T-helper 1 cell treated with Interleukin-12 subunit alpha and Interleukin-12 subunit beta and Interleukin-4 antibody, amounts not matched to agents 30 μg/mL and 1 μg/mL, for 36 hours (primary cell): ENCODE results near the gene SH2D2A.
"Not testable (repeated sequence)": the region's sequence is repeated elsewhere in the genome, so short reads cannot be mapped to it uniquely, and the experiment has no call there.

ENCODE experiments used
- H3K27ac Mint-ChIP-seq: one replicate; pipeline ENCODE4 v1.8.0; 2021; ENCODE audit warnings: mild to moderate bottlenecking, mixed read lengths
- H3K27me3 Mint-ChIP-seq: one replicate; pipeline ENCODE4 v1.8.0; 2021; ENCODE audit warnings: low read depth, mixed read lengths
- H3K36me3 Mint-ChIP-seq: one replicate; pipeline ENCODE4 v1.8.0; 2021; ENCODE audit warnings: low read depth, mixed read lengths
- H3K4me1 Mint-ChIP-seq: one replicate; pipeline ENCODE4 v1.8.0; 2021; ENCODE audit warnings: low read depth, mixed read lengths
- H3K4me3 Mint-ChIP-seq: one replicate; pipeline ENCODE4 v1.8.0; 2021; ENCODE audit warnings: mild to moderate bottlenecking, moderate library complexity, mixed read lengths
- H3K9me3 Mint-ChIP-seq: one replicate; pipeline ENCODE4 v1.8.0; 2021; ENCODE audit warnings: mixed read lengths

SH2D2A gene

GRCh38 chr1:156767879-156768604, 48.6 kb downstream of the SH2D2A start:
- Mint-ChIP-seq H3K9me3 (no peaks in the 10 kb centered on the region), H3K27ac (no peak overlapping the region), H3K4me1 (peaks cover 38% of the 10 kb centered on the region), H3K4me3 (no peak overlapping the region), H3K36me3 (peaks cover 14% of the 10 kb centered on the region), H3K27me3 (no peaks in the 10 kb centered on the region)

- no peaks in the 10 kb centered on the region for H3K27me3 Mint-ChIP-seq
- H3K4me1 Mint-ChIP-seq: peaks cover 32% of the 10 kb centered on the region
- no peak within 1 kb of the TSS for H3K4me3 Mint-ChIP-seq
- peaks cover 14% of the 10 kb centered on the region for H3K36me3 Mint-ChIP-seq
- no peaks in the 10 kb centered on the region for H3K9me3 Mint-ChIP-seq
- no peak within 1 kb of the TSS for H3K27ac Mint-ChIP-seq
These were observed 49.4 kb downstream of the SH2D2A start, which contains the start of gene PRCC for GRCh38 chr1:156767101-156767878. TSS of gene PRCC (plus strand) at chr1:156767535. CDS start at chr1:156767772, 237 bp downstream.

- no peak overlapping the region for H3K27ac Mint-ChIP-seq
- peaks cover 14% of the 10 kb centered on the region for H3K36me3 Mint-ChIP-seq
- H3K4me3 Mint-ChIP-seq: no peak overlapping the region
- H3K4me1 Mint-ChIP-seq: peaks cover 32% of the 10 kb centered on the region
- no peaks in the 10 kb centered on the region for H3K27me3 Mint-ChIP-seq
- H3K9me3 Mint-ChIP-seq: no peaks in the 10 kb centered on the region
These were observed 50.1 kb downstream of the SH2D2A start for GRCh38 chr1:156766298-156767100.

DNA sequence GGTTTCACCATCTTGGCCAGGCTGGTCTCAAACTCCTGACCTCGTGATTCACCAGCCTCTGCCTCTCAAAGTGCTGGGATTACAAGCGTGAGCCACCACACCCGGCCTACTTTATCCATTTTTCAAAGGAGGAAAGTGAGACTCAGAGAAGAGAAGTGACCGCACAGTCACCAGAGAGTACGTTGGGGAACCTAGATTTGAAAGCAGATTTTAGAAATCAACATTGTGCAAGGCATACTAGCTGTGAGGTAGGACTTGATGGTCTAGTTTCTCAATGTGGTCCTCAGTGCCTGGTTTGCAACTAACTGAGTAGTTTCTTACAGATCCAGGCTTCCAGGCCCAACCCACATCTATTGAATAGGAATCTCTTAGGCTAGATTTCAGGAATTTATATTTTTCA, 51.0 kb downstream of the SH2D2A start:
- H3K4me3 Mint-ChIP-seq: no peak overlapping the region
- H3K36me3 Mint-ChIP-seq: peaks cover 7% of the 10 kb centered on the region
- no peaks in the 10 kb centered on the region for H3K9me3 Mint-ChIP-seq
- H3K27me3 Mint-ChIP-seq: no peaks in the 10 kb centered on the region
- H3K4me1 Mint-ChIP-seq: peaks cover 24% of the 10 kb centered on the region
- no peak overlapping the region for H3K27ac Mint-ChIP-seq

DNA sequence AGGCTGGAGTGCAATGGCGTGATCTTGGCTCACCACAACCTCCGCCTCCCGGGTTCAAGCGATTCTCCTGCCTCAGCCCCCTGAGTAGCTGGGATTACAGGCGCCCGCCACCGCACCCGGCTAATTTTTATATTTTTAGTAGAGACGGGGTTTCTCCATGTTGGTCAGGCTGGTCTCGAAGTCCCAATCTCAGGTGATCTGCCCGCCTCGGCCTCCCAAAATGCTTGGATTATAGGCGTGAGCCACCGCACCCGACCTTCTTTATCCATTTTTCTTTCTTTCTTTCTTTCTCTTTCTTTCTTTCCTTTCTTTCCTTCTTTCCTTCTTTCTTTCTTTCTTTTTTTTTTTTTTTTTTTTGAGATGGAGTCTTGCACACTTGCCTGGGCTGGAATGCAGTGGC, 51.5 kb downstream of the SH2D2A start:
- H3K4me3 Mint-ChIP-seq, H3K27me3 Mint-ChIP-seq, H3K36me3 Mint-ChIP-seq, H3K9me3 Mint-ChIP-seq, H3K27ac Mint-ChIP-seq: not testable (repeated sequence)
- peaks cover 22% of the 10 kb centered on the region for H3K4me1 Mint-ChIP-seq

DNA sequence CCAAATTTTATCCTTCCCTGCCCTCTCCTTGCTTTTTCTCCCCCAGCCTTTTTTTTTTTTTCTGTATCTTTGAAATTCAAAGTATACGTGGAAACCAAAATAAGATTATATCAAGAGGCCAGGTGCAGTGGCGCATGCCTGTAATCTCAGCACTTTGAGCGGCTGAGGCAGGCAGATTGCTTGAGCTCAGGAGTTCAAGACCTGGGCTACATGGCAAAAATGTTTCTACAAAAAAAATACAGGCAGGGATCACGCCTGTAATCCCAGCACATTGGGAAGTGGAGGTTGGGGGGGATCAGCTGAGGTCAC, 55.9 kb downstream of the SH2D2A start:
- Mint-ChIP-seq H3K27ac (no peak overlapping the region), H3K27me3 (no peaks in the 10 kb centered on the region), H3K4me3 (no peak overlapping the region), H3K4me1 (no peaks in the 10 kb centered on the region), H3K9me3 (no peaks in the 10 kb centered on the region), H3K36me3 (peaks cover 2% of the 10 kb centered on the region)

- H3K9me3 Mint-ChIP-seq: no peaks in the 10 kb centered on the region
- peaks cover 2% of the 10 kb centered on the region for H3K36me3 Mint-ChIP-seq
- no peak overlapping the region for H3K27ac Mint-ChIP-seq
- no peak overlapping the region for H3K4me3 Mint-ChIP-seq
- H3K27me3 Mint-ChIP-seq: no peaks in the 10 kb centered on the region
- H3K4me1 Mint-ChIP-seq: no peaks in the 10 kb centered on the region
These were observed 56.4 kb downstream of the SH2D2A start for GRCh38 chr1:156760092-156760795.

GRCh38 chr1:156757572-156758253, 58.9 kb downstream of the SH2D2A start:
- not testable (repeated sequence) for H3K36me3 Mint-ChIP-seq, H3K27me3 Mint-ChIP-seq, H3K4me1 Mint-ChIP-seq, H3K27ac Mint-ChIP-seq, H3K4me3 Mint-ChIP-seq, H3K9me3 Mint-ChIP-seq

DNA sequence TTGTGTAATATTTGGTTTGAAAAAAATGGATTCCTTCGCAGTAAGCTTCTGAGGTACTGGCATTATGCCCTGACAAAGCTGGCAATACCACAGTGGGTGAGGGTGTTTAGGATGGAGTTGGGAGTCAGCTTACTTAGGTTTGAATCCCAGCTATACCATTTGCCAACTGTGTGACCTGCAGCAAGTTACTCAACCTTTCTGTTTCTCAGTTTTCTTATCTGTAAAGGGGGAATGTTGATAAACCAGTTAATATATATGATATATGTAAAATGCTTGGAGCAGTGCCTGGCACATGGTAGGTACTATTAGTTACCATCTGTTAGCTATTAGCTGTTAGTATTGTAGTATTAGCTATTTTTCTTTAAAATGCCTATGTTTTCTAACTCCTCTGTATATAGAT, 60.3 kb downstream of the SH2D2A start:
- H3K36me3 Mint-ChIP-seq: peaks cover 3% of the 10 kb centered on the region
- no peak overlapping the region for H3K4me3 Mint-ChIP-seq
- no peaks in the 10 kb centered on the region for H3K9me3 Mint-ChIP-seq
- no peaks in the 10 kb centered on the region for H3K27me3 Mint-ChIP-seq
- no peak overlapping the region for H3K27ac Mint-ChIP-seq
- peaks cover 7% of the 10 kb centered on the region for H3K4me1 Mint-ChIP-seq
